ENCODE results near the gene RNF126. TPM values are rescaled to one million over a fixed set of nuclear protein-coding genes. Genes with fewer than 3 reads are reported as not detected.
"Not testable (repeated sequence)": the region's sequence is repeated elsewhere in the genome, so short reads cannot be mapped to it uniquely, and the experiment has no call there.

Gene RNF126
- 100 to 1,000 TPM in 1 of 2 donors, 10 to 100 TPM in 1; 77.7 to 138 TPM for total RNA-seq

DNA sequence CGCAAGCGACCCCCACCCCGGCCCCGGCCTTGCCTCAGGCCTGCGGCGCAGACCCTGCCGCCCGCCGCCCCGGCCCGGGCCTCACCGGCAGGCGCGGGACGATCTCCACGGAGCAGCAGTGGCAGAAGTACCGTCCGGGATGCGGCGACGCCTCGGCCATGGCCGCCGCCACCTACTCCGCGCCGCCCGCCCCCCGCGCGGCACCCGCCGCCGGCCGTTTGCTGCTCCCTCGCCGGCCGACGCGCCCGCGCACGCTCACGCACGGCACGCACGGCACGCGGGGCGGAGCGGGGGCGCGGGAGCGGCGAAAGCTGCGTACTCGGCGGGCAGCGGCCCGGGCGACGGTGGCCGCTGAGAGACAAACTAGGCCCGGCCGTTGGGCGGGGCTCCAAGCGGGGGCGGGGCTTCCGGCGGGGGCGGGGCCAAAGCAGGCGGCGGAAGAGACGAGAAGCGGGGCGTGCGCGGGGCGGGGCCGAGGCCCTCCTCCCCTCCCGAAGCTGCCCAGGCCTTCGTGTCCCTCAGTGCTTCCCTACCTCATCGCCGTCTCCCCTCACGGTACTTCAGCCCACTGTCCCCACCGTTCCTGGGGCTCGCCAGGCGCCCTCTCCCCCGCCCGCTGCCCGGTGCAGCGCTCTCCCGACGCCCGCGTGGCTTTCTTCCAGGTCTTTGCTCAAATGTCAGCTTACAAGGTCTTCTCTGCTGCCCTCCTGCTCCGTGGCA lies at the start of gene RNF126:
RNF126 (minus strand) TSS at position 253 of the 720 bp plus-strand sequence; CDS start at position 160, 93 bp downstream.
- Mint-ChIP-seq H3K27ac (peak within 1 kb of the TSS; percentile 94 to 95), H3K36me3 (no peaks in the 10 kb centered on the region), H3K9me3 (no peaks in the 10 kb centered on the region), H3K4me1 (ENCODE audit: low read depth in 2 of 2) (peaks cover 35% of the 10 kb centered on the region in 2 donors), H3K4me3 (peak within 1 kb of the TSS; percentile 86), H3K27me3 (no peaks in the 10 kb centered on the region)
- peak; percentile 93 for DNase-seq (ENCODE audit: low spot score)
- ATAC-seq: peak; percentile 79 to 87

DNA sequence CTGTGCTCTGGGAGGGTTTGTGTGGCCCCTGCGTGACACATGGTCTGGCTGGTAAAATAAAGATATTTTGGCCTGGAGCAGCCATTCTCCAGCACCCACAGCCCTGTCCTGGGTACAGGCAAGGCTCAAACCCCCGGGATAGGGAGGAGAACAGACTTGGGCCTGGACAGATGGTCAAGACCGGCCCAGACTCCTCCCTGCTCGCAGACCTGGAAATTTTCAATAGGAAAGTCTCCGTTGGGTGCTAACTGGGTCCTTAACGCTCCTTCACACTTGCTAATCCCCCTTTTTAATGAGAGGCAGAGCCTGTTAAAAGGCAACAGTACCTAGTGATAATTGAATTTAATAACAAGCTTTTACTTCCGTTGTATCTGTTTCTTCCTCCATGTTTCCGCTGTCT lies 48.2 kb upstream of the RNF126 start:
- H3K4me3 Mint-ChIP-seq: no peak overlapping the region
- H3K9me3 Mint-ChIP-seq: no peaks in the 10 kb centered on the region
- H3K27ac Mint-ChIP-seq: no peak overlapping the region
- no peaks in the 10 kb centered on the region for H3K4me1 Mint-ChIP-seq (ENCODE audit: low read depth in 2 of 2)
- DNase-seq (ENCODE audit: low spot score) (no peak), ATAC-seq (no peak)
- no peaks in the 10 kb centered on the region for H3K36me3 Mint-ChIP-seq
- peaks cover 6 to 14% of the 10 kb centered on the region in 2 donors for H3K27me3 Mint-ChIP-seq

DNA sequence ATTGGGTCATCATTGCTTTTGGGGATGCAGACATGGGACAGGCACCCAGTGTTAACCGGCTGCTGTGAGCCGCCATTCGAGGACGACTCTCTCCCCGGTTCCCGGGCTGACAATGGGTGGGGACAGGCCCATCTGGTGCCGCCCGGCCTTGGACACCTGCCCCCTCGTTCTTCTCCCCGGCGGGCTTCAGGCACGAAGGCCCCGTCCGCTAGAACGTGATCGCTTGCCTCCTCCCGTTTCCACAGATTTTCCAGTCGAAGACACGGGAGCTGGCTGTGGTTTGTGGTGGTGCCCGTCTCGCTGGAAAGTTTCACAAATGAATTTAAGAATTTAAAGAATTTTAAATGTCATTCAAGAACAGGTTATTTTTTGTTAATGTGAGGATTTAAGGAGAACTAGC lies 47.8 kb upstream of the RNF126 start:
- DNase-seq (ENCODE audit: low spot score) (no peak), ATAC-seq (no peak)
- H3K27ac Mint-ChIP-seq: no peak overlapping the region
- H3K4me3 Mint-ChIP-seq: no peak overlapping the region
- peaks cover 6 to 14% of the 10 kb centered on the region in 2 donors for H3K27me3 Mint-ChIP-seq
- H3K4me1 Mint-ChIP-seq (ENCODE audit: low read depth in 2 of 2): no peaks in the 10 kb centered on the region
- H3K36me3 Mint-ChIP-seq: no peaks in the 10 kb centered on the region
- H3K9me3 Mint-ChIP-seq: no peaks in the 10 kb centered on the region

DNA sequence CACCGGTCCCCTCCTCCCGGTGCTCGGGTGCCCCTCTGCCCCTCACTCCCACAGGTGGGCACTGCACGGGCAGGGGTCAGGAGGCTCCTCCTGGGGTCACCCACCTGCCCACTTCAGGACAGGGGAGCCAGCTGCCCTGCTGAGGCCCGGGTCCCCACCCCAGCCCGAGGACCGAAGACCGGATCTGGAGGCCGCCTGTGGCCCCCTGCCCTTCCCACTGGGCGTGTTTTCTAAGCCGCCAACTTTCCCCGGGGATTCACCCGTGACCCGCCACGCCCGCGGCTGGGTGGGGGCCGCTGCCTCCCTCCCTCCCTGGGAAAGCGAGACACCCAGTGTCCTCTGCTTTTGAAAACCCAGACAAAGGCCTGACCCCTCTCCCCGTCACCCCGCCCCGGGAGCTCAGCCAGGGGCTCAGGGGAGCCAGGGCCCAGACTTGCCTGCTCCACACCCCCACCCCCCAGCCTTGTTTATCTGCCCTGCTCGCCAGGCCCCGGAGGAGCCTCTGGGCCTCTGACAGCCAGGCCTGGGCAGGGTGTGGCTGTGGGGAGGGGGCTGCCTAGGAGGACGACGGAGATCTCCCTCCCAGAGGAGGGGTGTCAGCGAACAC lies 47.1 kb upstream of the RNF126 start:
- no peak for DNase-seq (ENCODE audit: low spot score)
- Mint-ChIP-seq H3K27ac (no peak overlapping the region), H3K27me3 (peaks cover 3 to 8% of the 10 kb centered on the region in 2 donors), H3K9me3 (no peaks in the 10 kb centered on the region), H3K4me3 (no peak overlapping the region), H3K4me1 (ENCODE audit: low read depth in 2 of 2) (no peaks in the 10 kb centered on the region), H3K36me3 (no peaks in the 10 kb centered on the region)
- ATAC-seq: no peak

DNA sequence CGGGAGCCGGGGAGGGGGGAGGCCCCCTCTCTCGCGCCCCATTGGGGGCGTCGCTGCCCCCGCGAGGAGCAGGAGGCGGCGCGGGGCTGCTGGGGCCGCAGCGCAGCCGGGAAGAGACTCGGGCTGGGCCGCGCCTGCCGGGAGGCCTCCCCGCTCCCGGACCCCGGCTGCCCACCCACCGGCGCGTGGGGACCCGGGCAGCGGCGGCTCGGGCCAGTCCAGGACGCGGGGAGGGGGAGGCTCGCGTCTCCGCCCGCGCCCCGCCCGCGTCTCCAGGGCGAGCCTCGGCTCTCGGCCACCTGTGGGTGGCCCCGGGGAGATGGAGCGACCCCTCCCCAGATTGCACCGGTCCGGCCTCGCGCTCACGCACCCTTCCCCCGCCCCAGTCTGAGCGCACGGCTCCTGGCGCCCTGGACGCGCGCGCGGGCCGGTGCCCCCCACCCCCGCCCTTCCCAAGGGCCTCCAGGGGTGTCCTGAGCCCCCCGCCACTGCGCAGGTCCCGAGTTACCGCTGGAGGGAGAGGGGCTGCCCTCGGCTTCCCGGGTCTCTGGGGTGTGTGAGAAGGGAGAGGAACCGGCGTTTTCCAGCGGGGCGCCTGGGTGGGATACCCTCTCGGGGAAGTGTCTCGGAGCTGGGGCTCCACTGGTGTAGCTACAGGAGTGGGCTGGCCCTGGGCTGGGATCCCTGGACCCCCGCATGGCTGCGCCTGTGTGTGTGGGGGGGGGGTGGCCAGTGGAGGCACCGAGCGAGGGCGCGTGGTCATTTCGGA lies 46.4 kb upstream of the RNF126 start:
- Mint-ChIP-seq H3K4me1 (ENCODE audit: low read depth in 2 of 2) (no peaks in the 10 kb centered on the region), H3K36me3 (no peaks in the 10 kb centered on the region), H3K27me3 (peaks cover 3 to 8% of the 10 kb centered on the region in 2 donors), H3K4me3 (no peak overlapping the region), H3K9me3 (no peaks in the 10 kb centered on the region), H3K27ac (no peak overlapping the region)
- peak in 1 of 2 donors; percentile 22 for ATAC-seq
- DNase-seq (ENCODE audit: low spot score): no peak

DNA sequence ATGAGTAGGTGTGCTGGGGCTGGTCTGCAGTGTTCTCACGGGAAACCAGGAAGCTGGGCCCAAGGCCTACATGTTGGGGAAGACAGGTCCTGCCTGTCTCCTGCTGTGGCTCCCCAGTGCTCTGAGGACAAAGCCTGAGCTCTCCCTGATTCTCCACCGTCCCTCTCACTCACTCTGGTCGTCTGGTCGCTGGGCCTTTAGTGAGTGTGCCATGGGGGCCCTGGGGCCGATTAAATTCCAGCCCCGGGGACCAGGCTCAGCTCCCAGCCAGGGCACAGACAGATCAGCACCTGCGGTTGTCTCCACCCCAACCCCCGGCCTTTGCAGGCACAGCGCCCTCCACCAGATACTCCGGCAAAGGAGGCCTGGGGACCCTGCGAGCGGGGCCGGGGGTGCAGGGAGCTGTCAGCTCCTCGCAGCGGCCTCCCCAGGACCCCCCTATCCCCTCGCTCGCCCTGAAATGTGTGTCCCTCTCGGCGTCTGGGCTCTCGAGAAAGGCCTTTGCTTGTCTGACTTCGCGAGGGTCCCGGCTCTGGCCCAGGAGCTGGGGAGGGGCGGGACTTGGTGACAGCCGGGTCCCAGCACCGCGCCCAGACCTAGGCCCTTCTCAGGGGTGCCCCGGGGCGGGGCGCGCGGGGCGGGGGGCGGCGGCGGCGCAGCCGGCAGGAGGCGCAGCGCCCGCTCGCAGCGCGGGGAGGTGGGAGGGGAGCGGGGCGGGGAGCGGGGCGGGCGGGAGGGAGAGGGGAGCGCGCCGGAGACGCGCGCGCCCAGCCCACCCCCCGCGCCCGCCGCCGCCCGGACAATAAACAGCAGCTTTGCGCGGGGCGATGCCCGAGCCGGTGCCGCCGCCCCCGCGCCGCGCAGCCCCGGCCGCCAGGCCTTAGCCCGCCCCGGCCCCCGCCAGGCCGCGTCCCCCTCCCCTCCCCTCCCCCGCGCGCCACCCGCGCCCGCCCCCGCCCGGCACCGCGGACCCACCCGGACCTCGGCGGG lies 45.4 kb upstream of the RNF126 start, which contains the start of gene PALM:
PALM (plus strand) TSS at position 782 of the 990 bp plus-strand sequence. CDS start 212 bp downstream, outside the sequence.
- H3K36me3 Mint-ChIP-seq: no peaks in the 10 kb centered on the region
- no peak within 1 kb of the TSS for H3K27ac Mint-ChIP-seq
- peaks cover 3 to 8% of the 10 kb centered on the region in 2 donors for H3K27me3 Mint-ChIP-seq
- ATAC-seq: no peak
- H3K9me3 Mint-ChIP-seq: no peaks in the 10 kb centered on the region
- DNase-seq (ENCODE audit: low spot score): no peak
- H3K4me1 Mint-ChIP-seq (ENCODE audit: low read depth in 2 of 2): peaks cover 0 to 2% of the 10 kb centered on the region in 2 donors
- no peak within 1 kb of the TSS for H3K4me3 Mint-ChIP-seq

DNA sequence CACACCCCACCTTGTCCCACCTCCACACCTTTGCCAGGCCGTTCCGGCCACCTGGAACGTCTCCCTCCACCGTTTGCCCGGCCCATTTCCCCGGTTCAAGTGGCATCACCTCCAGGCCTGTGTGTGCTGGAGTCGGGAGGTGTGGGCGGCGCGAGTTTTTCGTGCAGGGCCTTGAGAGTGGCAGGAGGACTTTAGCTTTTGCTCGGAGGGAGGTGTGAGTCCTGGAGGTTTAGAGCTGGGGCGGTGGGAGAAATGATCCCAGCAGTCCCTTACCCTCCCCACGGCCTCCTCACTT lies 41.4 kb upstream of the RNF126 start:
- no peak for ATAC-seq
- Mint-ChIP-seq H3K9me3 (no peaks in the 10 kb centered on the region), H3K27ac (no peak overlapping the region), H3K4me3 (no peak overlapping the region), H3K27me3 (peaks cover 3 to 8% of the 10 kb centered on the region in 2 donors), H3K4me1 (ENCODE audit: low read depth in 2 of 2) (peaks cover 7% of the 10 kb centered on the region in 2 donors), H3K36me3 (no peaks in the 10 kb centered on the region)
- DNase-seq (ENCODE audit: low spot score): no peak

DNA sequence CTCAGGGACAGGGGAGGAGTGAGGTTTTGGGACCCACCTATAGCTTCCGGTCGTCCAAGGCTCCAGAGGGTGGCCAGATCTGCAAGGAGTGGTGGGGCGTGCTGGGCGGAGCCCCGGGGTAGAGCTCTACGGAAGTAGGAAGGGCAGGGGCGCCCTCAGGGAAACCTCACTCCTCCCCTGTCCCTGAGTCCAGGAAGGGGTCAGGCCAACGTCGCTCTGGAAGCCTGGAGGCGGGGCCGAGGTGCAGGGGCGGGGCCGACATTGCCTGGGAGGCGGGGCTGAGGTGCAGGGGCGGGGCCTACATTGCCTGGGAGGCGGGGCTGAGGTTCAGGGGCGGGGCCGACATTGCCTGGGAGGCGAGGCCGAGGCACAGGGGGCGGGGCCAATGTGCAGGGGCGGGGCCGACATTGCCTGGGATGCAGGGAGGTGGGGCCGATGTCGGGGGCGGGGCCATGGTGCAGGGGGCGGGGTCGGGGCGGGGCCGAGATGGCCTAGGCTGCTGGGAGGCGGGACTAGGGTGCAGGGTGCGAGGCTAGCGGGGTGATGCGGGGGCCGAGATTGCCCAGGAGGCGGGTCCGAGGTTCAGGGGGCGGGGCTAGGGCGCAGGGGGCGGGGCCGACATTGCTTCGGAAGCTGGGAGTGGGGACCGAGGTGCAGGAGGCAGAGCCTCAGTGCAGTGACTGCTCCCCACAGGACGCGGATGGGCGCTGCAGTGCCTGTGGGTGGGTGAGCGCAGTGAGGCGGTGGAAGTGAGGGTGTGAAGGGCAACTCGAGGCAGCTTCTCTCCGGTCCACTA lies 40.8 kb upstream of the RNF126 start:
- Mint-ChIP-seq H3K36me3 (no peaks in the 10 kb centered on the region), H3K9me3 (no peaks in the 10 kb centered on the region), H3K27me3 (peaks cover 3 to 8% of the 10 kb centered on the region in 2 donors), H3K4me3 (no peak overlapping the region), H3K4me1 (ENCODE audit: low read depth in 2 of 2) (peaks cover 7% of the 10 kb centered on the region in 2 donors), H3K27ac (no peak overlapping the region)
- DNase-seq (ENCODE audit: low spot score) (no peak), ATAC-seq (peak; percentile 84 to 89)

DNA sequence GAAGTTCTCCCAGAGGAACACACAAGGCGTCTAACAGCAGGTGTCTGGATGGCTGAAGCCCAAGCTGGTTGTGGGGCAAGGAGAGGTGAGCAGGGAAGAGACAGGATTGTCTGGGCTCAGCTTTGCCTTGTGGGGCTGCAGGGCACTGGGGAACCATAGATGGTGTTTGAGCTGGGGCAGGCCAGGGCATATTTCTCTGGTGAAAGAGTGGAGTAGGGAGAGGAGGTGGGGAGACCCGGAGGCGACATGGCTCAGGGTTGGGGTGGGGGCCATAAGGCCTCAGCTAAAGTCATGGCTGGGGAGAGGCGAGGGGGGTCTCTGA lies 40.3 kb upstream of the RNF126 start:
- Mint-ChIP-seq H3K36me3 (no peaks in the 10 kb centered on the region), H3K9me3 (no peaks in the 10 kb centered on the region), H3K27ac (no peak overlapping the region), H3K4me3 (peak overlapping the region; percentile 20), H3K27me3 (peaks cover 3 to 8% of the 10 kb centered on the region in 2 donors), H3K4me1 (ENCODE audit: low read depth in 2 of 2) (peaks cover 7% of the 10 kb centered on the region in 2 donors)
- DNase-seq (ENCODE audit: low spot score) (no peak), ATAC-seq (no peak)

DNA sequence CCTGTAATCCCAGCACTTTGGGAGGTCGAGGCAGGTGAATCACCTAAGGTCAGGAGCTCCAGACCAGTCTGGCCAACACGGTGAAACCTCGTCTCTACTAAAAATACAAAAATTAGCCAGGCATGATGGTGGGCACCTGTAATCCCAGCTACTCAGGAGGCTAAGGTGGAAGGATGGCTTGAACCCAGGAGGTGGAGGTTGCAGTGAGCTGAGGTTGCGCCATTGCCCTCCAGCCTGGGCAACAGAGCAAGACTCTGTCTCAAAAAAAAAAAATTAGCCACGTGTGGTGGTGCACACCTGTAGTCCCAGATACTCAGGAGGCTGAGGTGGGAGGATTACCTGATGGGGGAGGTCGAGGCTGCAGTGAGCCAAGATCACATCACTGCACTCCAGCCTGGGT lies 39.8 kb upstream of the RNF126 start:
- ATAC-seq; DNase-seq (ENCODE audit: low spot score); H3K4me1 Mint-ChIP-seq (ENCODE audit: low read depth in 2 of 2); H3K27me3 Mint-ChIP-seq; H3K36me3 Mint-ChIP-seq; H3K27ac Mint-ChIP-seq; H3K9me3 Mint-ChIP-seq: not testable (repeated sequence)
- peak overlapping the region; percentile 20 for H3K4me3 Mint-ChIP-seq

DNA sequence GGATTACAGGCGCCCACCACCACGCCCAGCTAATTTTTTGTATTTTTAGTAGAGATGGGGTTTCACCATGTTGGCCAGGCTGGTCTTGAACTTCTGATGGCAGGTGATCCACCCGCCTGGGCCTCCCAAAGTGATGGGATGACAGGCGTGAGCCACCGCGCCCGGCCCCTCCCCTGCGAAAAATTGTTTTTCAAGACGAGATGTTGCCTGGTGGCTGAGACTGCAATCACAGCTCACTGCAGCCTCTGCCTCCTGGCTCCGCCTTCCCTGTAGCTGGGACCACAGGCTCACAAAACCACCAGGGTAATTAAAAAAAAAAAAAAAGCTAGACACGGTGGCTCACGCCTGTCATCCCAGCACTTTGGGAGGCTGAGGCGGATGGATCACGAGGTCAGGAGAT lies 36.9 kb upstream of the RNF126 start:
- ATAC-seq; H3K4me3 Mint-ChIP-seq; H3K36me3 Mint-ChIP-seq; H3K4me1 Mint-ChIP-seq (ENCODE audit: low read depth in 2 of 2); DNase-seq (ENCODE audit: low spot score); H3K9me3 Mint-ChIP-seq; H3K27me3 Mint-ChIP-seq; H3K27ac Mint-ChIP-seq: not testable (repeated sequence)

DNA sequence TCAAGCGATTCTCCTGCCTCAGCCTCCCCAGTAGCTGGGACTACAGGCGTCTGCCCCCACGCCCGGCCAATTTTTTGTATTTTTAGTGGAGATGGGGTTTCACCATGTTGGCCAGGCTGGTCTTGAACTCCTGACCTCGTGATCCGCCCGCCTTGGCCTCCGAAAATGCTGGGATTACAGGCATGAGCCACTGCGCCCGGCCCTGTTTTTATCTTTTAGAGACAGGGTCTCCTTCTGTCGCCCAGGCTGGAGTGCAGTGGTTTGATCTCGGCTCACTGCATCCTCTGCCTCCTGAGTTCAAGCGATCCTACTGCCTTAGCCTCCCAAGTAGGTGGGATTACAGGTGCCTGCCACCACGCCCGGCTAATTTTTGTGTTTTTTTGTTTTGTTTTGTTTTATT lies 35.5 kb upstream of the RNF126 start:
- not testable (repeated sequence) for H3K9me3 Mint-ChIP-seq; H3K27me3 Mint-ChIP-seq; H3K4me1 Mint-ChIP-seq (ENCODE audit: low read depth in 2 of 2); H3K27ac Mint-ChIP-seq; DNase-seq (ENCODE audit: low spot score); H3K36me3 Mint-ChIP-seq; H3K4me3 Mint-ChIP-seq; ATAC-seq
